ENCODE data around the gene MYLK4.

Gene MYLK4

DNA sequence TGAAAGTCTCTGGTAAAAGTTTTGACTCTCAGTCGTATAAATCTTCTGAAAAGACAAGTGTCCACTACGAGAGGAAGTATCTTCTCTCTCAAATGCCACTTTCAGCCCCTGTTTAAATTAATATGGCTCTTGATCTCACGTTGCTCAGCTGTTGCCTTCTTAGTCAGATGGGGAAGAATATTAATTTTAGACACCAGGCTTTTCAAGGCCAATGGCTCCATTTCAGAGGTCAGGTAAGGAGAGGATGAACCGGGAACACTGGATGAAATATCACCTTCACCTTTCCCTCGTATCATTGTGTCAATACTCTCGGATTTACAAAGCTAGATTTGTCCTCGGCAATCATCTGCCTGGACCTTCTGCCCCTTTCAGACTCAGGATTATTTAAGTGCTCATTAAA is at the start of gene MYLK4:
Gene MYLK4, minus strand, starts transcription at position 91 of the 400 bp plus-strand sequence. CDS start 1,628 bp downstream, outside the sequence.
- no peak for DNase-seq

GRCh38 chr6:2799936-2800527 is 49.3 kb upstream of the MYLK4 start:
- no peak for DNase-seq

GRCh38 chr6:2798586-2799134 is 47.9 kb upstream of the MYLK4 start:
- no peak for DNase-seq

- DNase-seq, result no peak
These were observed 46.9 kb upstream of the MYLK4 start for GRCh38 chr6:2797564-2798031.

DNA sequence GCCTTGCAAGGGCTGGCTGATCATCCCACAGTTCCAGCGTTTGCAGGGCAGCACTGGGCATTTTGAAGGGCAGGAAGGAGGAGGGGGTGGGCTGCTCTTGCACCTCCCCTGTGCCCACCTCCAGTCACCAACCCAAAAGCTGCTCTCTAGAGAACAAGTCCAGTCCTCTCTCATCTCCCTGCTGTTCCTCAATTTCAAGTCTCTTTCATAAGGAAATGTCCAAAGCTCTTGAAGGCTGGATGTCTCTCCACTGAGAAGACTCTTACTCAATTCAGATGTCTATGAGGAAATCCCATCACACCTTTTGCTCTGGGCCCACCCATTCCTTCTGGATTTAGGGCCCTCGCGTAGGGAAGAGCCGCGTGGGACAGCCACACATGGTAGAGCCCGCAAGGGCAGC is 46.1 kb upstream of the MYLK4 start:
- no peak for DNase-seq

DNA sequence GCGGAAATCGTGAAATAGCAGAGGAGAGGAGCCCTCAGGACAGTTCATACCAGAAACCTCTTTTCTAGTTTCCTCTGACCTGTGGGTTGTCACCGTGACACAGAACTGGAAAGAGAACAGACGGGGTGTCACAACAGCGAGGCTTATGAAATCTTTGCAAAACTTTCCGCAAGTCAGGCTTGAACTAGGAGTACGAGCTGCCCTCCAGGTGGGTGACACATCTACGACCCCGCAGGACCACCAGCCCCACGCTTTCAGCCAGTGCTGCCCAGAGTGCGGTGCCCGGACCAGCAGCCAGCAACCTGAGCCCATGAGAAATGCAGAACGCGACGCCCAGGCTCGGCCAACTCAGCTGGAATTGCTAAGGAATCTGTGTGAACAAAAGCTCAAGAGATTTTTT is 45.2 kb upstream of the MYLK4 start:
- no peak for DNase-seq

GRCh38 chr6:2795162-2795561 is 44.4 kb upstream of the MYLK4 start:
- no peak for DNase-seq

- no peak for DNase-seq
These were observed 43.5 kb upstream of the MYLK4 start for GRCh38 chr6:2794171-2794730.

DNA sequence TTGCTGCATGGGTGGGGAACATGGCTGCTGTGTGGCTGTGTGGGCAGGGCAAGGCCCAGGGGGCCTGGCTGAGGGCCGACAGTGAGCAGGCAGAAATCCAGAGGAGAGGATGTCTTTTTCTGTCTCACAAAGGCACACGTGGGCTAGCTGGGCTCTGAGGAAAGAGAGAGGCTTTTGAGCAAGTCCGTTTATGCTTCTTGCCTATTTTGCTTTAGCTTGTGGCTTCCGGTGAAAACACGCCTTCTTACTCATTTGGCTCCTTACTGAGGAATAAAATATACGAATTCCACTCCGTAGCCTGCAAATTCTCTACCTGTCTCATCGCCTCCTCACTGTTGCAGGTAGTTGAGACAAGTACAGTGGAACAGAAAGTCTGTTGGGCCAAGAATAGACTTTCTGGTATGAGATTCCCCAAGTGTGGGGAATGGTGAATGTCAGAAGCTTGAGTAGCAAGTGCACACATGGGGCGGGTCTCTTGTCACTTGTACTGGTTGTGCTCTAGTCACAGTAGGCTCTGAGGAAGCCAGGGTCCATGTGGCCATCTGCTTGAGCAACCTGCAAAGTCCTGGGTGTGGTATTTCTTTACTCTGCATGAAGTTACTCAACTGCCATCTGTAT is 42.9 kb upstream of the MYLK4 start:
- no peak for DNase-seq

DNA sequence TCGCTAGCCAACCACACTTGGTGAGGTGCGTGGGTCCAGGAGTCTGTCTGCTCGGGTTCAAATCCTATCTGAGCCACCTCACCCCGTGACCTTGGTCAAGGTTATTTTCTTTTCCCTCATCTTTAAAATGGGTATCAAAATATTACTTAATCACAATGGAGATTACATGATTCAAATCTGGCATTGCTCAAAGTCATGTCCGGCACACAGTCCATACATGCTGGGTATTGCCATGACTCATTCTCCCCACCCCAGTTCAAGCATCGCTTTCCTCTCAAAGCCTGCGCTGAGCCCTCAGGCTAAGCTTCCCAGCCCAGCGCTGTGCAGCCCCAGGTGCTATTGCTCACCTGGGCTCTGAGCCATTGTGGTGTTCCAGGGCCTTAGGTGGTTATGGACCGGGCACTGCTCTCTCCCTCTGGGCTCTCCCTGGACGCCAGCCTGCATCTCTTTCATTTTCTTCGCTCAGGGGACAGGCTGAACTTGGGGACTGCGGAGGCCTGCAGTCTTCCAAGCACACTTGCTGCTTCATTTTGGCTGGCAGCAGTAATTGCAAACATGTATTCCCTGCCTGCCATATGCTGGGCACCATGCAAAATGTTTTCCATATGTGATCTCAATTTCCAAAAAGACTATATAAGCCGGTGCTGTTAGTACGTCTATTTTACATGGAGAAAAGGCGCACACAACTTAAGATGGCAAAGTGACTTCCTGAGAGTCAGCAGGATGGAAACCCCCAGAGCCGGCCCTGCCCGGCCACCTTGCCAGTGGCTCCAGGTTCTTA is 41.8 kb upstream of the MYLK4 start:
- DNase-seq, result no peak

DNA sequence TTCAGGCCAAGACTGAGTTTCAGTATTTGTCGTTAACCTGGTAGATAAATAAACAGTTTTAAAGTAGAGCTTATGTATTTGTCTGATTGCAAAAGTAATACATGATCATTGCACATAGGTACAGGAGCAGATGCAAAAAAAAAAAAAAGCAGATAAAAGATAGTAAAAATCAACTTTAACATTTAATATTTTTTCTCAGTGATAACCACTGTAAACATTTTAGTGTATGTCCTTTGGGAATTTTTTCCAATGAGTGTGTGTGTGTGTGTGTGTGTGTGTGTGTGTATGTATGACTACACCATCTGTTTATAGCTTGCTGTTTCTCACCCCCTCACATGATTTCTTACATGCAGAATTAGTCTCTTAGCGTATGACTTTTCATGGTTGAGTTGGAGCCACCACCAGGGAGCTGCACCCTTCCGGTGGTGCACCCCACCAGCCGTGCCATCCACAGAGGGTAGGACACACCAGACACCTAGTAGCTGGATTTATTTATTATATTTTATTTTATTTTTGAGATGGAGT is 40.8 kb upstream of the MYLK4 start:
- no peak for DNase-seq

DNA sequence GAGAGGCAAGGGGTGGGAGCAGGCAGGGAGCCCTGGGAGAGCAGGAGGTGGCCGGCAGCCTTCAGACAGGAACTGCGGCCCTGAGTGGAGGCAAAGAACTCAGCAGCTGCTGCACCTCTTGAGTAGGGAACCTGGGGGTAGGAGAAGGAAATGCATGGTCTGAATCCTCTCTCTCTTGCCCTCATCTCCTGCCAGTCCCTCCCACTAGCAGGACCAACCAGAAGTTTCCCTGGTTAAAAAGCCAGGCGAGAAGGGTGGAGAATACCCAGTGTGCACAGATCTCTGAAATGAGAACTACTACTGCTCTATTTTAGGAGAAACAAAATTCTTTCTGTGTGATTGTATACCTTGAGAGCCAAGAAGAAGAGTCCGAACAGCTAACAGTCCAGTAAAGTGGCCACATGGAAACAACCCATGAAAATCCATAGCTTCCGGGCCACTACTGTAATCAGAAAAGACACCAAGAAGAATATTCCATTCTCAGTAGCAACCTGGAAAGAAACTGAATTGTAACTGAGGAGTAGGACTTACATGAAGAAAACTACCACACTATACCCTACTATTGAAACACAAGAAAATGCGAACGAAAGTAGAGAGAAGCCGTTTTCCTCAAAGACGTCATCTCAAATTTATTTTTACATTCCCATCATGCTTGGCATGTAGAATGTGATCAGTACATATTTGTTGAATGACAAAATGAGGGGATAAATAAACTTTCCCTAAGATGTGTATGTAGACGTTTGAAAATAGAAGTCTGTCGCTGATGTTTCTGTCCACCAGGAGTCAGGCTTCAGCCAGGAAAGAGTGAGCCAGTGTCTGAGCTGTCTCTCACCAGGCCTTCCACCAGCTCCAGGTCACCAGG is 40.1 kb upstream of the MYLK4 start:
- peak in 2 of 4 experiments; percentile 8 to 15 for DNase-seq

- DNase-seq, result no peak
These were observed 35.5 kb upstream of the MYLK4 start for GRCh38 chr6:2786269-2786668.

DNA sequence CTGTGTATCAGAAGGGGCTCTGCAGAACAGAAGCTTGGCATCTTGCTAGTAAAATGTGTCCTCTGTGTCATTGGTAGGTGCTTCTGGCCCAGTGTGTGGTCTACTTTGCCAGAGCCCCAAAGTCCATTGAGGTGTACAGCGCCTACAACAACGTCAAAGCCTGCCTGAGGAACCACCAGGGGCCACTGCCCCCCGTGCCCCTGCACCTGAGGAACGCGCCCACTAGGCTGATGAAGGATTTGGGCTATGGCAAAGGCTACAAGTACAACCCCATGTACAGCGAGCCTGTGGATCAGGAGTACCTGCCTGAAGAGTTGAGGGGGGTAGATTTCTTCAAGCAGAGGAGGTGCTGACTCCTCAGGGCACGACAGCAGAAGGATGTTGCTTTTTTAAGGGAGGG is 34.2 kb upstream of the MYLK4 start:
- DNase-seq, result no peak

GRCh38 chr6:2784061-2784460 is 33.3 kb upstream of the MYLK4 start:
- DNase-seq, result no peak

DNA sequence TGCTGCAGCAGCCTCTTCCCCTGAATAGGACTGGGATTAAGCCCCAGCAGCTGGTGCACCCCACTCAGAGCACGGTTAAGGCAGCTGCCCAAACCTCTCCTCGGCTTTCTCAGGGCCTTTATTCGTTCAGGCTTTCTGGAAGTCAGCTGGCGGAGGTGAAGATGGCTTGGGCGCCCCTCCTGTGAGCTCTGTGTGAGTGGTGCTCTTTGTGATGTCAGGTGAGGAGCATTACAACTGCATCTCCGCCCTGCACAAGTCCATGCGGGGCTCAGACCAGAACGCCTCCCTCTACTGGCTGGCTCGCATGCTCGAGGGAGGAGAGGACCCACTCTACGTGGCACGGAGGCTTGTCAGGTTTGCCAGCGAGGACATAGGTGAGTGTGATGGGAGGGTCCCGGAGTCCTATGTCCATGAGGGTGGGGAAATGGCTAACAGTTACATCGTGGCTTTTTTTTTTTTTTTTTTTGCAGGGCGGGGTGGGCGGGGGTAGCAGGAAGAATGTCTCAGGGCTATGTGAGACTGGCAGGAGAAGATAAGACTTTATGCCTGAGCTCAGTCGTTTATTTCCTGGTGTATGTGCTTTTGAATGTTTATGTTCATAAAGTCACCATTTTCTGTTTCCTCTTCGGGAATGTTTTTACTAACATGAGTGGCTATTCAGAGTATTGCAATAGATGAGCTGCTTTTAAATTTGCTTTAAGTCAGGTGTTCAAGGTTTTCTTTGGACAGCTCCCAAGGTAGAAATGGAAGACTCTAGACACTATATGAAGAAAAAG is 32.7 kb upstream of the MYLK4 start:
- DNase-seq, result no peak

GRCh38 chr6:2782825-2783187 is 32.1 kb upstream of the MYLK4 start:
- DNase-seq, result no peak

DNA sequence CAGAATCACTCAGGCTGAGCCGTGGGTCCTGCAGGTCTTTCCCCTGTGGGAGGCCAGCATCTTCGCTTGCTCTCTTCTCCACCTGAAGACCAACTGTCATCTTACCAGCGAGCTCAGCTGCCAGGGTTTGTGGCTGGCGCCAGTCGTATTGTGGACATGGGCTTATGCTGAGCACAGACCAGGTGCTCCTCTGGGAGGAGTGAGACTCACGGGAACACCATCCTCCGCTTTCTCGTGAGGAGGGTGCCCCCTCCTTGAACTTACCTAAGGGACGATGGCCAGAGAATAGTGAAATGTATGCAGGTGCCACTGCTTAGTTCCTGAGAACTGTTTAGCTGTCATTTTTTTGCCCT is 31.6 kb upstream of the MYLK4 start:
- DNase-seq, result no peak

GRCh38 chr6:2781685-2782355 is 31.1 kb upstream of the MYLK4 start:
- no peak for DNase-seq

GRCh38 chr6:2780102-2780737 is 29.5 kb upstream of the MYLK4 start:
- DNase-seq, result no peak

- DNase-seq, result no peak
These were observed 26.5 kb upstream of the MYLK4 start for GRCh38 chr6:2777249-2777648.
